Activated CD4-positive, alpha-beta T cell treated with anti-CD3 and anti-CD28 coated beads, Interleukin-10, Interleukin-2, amounts not matched to agents 100 ng/mL and 50 ng/mL, durations not matched to agents 16 hours and 8 hours (primary cell): Measurements from ENCODE around the gene IL33.

Source experiments
- DNase-seq: peaks from one replicate; pipeline ENCODE4 v3.0.0-alpha.2; 2020

Gene IL33

GRCh38 chr9:6218099-6218502 is 2.5 kb downstream of the IL33 start:
- no peak for DNase-seq

DNA sequence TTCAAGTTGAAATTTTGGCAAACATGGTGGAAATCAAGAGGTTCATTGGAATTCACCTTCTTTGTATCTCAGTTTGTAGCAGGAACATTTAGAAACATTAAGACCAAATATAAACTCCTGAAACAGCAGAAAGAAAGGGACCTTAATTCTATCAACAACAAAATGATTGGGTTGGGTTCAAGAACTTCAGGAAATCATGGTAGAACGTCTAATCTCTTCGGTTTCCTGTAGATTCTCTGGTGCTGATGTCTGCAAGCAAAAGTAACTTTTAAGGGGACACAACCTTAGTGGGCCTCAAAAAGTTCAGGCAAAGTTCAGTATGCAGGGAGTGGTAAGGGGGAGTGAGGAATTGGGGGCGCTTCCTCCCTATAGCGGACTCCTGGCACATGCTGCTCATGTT is 3.4 kb downstream of the IL33 start:
- DNase-seq: no peak

- DNase-seq: no peak
Measured at GRCh38 chr9:6219981-6220380, 4.4 kb downstream of the IL33 start.

DNA sequence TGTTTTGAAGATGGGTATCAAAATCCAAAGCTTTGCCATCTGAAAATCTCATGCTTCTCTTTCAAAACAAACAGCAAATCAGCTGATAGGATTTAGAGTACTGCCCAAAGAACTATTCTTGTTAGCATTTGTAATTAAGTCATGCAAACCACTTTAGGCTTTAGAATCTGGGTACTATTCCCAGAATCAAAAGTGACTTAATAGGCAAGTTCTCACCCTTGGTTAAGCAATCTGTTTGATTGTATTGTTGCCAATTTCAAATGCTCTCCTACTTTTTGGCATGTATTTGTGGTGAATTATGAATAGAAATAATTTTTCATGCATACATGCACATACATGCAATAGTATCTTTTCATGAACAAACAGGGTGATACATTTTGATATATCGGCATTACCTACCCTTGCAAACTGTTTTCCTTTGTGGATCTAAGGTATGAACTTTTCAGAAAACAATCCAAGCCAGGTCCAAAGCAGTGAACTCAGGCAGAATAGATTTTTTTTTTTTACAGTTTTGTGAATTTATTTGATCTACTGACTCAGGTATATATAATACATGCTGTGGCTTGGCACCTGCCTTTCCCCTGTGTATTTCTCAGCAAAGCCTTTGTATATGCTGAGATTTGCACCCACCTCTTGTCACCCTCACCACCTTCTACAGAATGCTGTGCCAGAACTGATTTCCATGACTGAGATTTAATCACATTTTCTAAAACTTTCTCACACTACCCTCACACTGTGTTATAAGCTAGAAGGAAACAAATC is 9.0 kb downstream of the IL33 start:
- no peak for DNase-seq

DNA sequence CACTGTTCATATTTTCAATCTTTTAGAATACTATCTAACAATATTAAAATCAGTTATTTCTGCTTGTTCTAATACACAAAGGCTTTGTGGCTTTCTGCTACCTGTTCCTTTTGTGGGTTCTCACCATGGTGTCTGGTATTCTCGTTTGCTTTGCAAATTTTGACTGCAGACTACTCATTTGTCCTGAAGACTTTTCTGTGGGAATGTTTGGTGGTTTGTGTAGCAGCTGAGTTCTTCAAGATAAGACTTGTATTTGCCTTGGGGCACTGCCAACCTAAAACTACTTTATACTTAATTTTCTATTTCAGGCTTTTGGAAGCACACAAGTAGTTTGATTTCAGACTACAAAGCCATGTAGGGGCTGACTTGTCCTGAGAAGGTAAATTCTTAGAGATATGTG is 11.1 kb downstream of the IL33 start:
- no peak for DNase-seq

- no peak for DNase-seq
Measured at GRCh38 chr9:6229186-6229585, 13.6 kb downstream of the IL33 start.

DNA sequence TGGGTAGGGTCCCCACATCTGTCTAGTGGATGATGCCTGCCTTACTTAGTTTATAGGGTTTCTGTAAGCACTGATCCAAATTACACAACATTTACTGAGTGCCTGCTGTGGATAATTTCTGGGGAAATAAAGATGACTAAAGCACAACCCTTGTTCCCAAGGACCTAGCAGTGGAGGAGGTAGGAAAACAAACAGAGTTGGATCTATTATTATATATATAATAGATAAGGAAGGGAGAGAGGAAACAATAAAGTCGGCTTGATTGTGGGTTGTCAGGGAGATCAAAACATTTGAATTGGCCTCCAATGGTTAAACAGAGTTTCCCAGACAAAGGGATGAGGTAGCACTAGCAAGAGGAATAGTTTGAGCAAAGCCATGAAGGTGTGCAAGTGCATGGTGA is 14.0 kb downstream of the IL33 start:
- no peak for DNase-seq

DNA sequence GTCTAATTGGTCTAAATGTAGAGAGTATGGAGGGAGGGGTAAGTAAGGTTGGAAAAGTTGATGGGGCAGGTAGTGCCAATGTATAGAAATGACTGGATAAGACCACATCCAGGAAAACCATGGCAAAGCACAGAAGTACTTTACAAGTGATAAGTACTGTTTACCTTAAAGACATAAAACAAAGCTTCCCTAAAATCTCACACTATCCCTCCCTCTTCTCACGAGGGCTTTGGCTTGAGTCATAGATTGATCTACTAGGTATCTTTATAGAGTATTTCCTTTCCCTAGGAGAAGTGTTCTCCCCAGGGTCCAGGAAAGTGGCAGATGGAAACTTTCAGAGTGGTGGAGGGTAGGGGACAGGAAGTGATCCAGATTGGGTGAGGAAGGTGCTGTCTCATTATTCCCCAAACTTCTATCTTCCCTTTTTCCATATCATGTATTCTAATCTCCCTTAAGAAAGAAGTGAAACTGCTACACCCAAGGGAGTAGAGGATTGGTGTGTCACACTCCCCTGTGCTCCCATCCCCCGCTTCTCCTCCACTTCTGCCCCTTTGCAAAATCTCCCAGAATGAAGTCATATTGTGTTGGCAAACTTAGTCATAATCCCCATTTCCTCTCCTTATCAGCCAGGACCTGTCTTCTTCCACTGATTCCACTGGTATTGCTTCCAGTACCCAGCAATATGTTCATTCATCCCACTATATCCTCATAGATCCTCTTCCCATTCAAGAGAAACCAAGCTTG is 14.6 kb downstream of the IL33 start:
- DNase-seq: no peak

DNA sequence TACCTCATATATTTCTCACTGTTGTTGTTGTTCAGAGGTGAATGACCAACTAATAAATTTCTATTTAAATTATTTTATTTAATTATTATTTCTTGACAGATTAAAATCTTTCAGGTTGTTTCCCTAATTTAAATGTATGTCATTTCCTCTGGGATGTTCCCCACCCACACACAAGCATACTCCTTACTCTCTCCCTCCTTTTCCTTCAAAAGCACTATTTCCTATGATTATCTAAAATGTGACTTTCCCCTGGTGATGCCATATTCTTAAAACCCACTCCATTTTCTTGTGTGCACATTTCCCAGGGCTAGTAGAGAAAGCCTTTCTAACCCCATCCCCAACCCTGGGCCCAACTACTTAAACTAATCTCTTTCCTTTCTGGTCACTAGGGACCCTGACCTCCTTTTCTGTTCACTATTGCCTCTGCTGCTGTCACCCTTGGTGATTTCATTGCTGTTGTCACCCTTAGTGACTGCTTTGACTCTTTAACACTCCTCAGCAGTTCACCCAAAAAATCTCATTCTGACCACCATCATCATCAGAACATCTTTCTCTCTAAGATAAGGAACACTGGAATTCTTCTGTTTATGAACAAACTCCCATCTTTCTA is 16.8 kb downstream of the IL33 start:
- DNase-seq: no peak

GRCh38 chr9:6234014-6234413 is 18.4 kb downstream of the IL33 start:
- DNase-seq: no peak

DNA sequence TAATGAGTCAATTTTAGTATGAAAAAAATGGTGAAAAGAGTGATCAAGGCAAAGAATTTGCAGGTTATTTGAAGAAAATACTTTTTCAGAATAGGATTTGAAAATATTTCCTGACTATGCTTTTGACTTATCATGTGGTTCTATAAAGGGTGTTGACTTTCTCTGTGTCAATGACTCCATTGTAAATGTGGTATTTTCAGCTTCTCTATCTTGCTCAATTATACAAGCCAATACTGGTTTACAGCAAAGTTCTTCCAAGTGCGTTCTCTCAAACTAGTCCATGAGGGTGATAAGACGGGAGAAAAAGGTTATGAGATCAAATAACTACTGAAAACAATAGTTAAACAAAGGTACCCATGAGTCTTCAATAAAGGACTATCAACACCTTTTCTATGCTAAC is 21.7 kb downstream of the IL33 start:
- DNase-seq: no peak

GRCh38 chr9:6239048-6239461 is 23.4 kb downstream of the IL33 start:
- no peak for DNase-seq

- no peak for DNase-seq
Measured at GRCh38 chr9:6239694-6240093, 24.1 kb downstream of the IL33 start.

DNA sequence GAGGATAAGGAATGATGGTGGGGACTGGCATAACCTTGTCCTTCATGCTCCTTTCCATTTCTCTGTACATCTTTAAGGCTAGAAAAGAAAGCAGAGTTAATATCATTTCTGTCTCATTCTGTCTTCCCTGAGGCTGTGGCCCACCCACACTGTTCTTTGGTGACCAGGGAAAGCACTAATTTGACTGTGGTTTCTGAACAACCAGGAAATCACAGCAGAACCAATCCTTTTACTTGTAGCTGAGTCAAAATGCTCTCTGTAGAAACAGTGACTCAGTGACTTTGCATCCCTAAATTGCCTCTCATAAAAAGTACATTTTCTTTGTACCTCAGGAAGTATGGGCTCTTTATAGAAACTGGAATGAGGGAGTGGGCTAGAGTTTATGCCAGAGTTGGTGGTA is 28.1 kb downstream of the IL33 start:
- DNase-seq: peak; percentile 58

DNA sequence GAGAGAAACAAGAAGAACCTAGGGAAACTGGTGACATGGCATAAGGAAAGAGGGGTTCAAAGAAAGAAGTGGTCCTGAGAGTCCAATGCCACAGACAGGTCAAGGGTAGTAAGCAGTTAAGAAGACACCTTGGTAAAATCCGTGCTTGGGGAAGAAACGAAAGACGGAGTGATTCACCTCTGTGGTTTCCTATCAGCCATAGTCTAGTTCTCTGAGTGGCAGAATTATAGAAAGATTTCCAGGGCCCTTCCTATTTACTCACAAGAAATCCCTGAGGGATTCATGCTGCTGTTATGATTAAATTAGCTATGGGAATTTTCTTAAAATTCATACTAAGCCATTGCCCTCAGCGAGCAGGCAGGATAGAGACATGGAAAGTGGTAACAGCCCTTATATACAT is 31.7 kb downstream of the IL33 start:
- DNase-seq: peak; percentile 25

GRCh38 chr9:6268826-6269397 is 53.3 kb downstream of the IL33 start:
- DNase-seq: no peak

- DNase-seq: no peak
Measured at GRCh38 chr9:6270896-6271295, 55.3 kb downstream of the IL33 start.

- DNase-seq: no peak
Measured at GRCh38 chr9:6271508-6272228, 56.1 kb downstream of the IL33 start.

DNA sequence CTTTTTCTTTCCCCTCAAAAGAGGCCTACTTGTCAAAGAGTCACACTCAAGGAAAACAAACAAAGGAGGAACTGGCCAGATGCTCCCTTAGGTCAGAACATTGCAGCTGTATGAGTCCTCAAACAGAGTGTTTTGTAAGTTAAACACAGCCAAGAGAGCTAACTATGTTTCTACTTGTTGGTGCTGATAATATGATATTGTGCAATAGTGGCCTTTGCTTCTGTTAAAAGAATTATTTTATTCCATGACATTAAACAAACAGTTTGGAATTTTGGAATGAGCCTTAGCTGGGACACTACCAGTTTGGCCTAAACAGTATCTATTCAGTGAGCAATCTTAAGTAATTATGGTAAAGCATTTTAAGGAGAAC is 56.6 kb downstream of the IL33 start:
- DNase-seq: no peak

DNA sequence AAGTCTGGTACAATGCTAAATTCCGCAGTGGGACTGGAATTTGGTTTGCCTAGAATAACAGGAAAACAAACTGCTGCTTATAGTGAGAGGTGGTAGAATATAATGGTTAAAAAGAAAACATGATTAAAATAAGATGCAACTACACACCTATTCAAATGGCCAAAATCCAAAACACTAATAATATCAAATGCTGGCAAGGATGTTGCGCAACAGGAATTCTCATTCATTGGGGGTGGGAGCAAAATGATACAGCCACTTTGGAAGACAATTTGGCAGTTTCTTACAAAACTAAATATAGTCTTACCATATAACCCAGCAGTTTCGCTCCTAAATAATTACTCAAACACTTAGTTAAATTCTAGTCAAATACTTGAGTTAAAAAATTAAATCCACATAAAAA is 61.8 kb downstream of the IL33 start:
- no peak for DNase-seq

DNA sequence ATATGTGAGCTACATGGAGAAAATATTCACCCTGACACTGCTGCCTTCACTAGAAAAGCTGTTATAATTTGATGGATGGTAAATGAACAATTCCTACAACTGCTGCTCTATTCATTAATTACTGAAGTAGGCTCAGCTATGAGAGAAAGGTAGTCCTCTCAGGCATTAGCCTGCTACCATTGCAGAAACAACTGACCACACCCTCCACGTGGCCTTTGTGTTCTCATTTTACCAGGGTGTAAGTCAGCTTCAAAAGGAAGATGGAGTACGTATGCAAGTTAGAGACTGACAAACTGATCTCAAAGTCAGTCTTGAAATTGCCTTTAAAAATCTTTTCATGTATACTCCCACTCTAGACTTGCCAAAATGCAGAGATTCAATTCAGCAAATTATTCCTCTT is 86.3 kb downstream of the IL33 start:
- DNase-seq: no peak

DNA sequence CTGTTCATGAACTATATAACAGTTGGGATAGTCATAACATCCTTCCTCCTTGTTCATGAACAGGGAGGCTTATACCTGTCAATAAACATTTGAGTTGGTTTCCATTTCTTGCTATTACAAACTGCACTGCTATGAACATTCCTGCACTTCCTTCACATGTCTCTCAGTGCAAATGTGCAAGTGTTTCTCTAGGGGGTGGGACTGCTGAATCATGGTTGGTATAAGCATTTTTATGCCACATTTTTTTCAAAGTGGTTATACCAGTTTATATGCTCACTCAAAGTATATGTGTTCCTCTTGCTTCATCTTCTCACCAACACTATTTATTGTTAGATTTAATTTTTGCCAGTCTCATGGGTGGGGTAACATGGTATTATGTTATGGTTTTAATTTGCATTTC is 86.8 kb downstream of the IL33 start:
- no peak for DNase-seq

DNA sequence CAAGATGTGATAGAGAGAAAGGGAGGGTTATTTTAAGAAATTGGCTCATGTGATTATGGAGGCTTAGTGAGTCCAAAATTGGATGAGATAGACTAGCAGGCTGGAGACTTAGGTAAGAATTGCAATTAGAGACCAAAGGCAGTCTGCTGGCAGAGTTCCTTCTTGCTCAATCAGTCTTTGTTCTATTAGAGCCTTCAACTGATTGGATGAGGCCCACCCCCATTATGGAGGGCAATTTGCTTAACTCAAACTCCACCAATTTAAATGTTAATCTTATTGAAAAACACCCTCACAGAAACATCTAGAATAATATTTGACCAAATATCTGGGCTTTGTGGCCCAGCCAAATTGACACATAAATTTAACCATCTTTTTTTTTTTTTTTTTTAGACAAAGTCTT is 88.6 kb downstream of the IL33 start:
- DNase-seq: no peak
